Omental fat pad (tissue), 4 donors: ENCODE data around the gene EQTN. TPM values are rescaled to one million over a fixed set of nuclear protein-coding genes. Genes with fewer than 3 reads are reported as not detected.

Experiments used
- ATAC-seq: fragments of 150-250 bp; one replicate; pipeline ENCODE4 v1.9.1; 2016; ENCODE audit warnings: mild to moderate bottlenecking, moderate library complexity; ENCODE audit not compliant: low FRiP score
- DNase-seq: peaks from one replicate; pipeline ENCODE4 v3.0.0-alpha.2; 2019; ENCODE audit warnings: low spot score
- CTCF ChIP-seq, 3 donors: fragments of 450-650 bp; IDR thresholded peaks; one replicate each; pipeline ENCODE4 v1.5.1; 2016 to 2017; ENCODE audit warnings: antibody characterized with exemption in 3 of 3, mild to moderate bottlenecking in 3 of 3, moderate library complexity in 2 of 3
- total RNA-seq, 4 donors: library from RNA; depleted of rRNA; stranded (reverse); fragments of >200 nt; gene quantifications; one replicate each; pipeline ENCODE4 v1.1.0, GENCODE V29; 2016

Gene EQTN
- total RNA-seq, 4 donors from 2014 or later = 0.95 TPM; not detected in 3

- ATAC-seq (no peak), DNase-seq (no peak)
- no peak for TF ChIP-seq CTCF (IDR thresholded peaks at IDR 0.05)
Measured at GRCh38 chr9:27338527-27338903, 41.6 kb upstream of the EQTN start.

DNA sequence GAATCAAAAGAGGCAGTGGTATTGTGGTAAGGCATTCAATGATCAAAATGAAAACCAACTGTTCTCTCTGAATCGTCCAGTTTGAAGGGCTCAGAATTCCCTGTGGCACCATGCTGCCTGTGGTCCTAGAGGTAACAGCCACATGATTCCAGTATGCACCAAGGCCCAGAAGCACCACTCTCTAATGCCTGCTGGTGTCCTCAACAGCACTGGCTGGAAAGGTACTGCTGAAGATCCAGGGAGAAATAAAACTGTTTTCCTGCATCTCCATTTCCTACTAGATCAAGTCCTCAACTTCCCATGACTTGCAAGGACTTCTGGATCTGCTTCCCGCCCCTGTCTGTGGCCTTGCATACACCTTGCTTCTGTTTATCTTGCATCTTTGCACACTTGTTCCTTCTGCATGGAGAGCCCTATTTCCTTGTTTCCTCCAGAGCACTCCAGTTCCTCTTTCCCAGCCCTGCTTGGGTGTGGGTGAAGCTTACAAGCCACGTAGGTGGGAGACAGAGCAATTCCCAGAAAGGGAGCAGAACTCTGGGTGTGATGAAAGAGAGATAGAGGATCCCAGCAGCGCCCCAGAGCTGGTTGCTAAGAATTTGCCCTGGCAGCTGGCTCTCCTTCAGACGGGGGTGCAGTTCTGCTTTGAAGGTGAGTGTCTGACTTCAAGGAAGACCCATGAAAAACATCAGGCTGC lies 41.0 kb upstream of the EQTN start:
- no peak for TF ChIP-seq CTCF (IDR thresholded peaks at IDR 0.05)
- ATAC-seq (peak; percentile 72), DNase-seq (no peak)

DNA sequence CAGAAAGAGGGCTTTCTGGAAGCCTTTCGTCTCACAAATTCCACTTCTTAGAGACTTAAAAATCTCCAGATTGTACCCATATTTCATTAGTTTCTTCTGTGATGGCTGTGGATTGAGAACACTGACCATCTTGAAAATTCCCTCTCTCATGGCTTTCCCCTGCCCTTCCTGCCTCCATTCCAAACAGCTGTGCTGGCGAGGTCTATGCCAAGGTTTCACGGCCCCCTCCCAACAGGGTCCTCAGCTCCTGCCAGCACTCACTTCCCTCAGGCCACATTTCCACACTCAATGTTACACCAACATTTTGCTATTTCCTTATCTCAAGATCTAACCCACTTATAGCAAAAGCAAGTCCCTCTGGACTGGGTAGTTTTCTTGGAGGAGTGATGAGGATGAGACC lies 40.3 kb upstream of the EQTN start:
- TF ChIP-seq CTCF (IDR thresholded peaks at IDR 0.05) = no peak
- ATAC-seq (no peak), DNase-seq (no peak)

DNA sequence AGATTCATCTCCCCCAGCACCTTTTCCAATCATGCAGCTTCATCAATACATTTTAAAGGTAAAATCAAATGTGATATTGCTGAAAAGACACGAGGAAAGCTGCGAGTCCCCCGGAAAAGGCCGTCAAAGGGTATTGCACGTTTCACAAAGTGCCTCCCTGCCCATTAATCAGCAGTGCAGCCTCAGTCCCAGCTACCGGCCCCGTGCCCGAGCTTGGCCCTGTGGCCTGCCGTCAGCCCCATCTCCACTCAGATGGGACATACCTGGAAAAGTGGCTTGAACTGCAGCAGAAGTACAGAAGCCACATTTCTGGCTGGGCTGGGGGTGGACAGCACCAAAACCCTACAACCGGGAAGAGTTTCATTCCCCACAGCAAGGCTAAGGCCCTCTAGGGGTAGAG lies 39.9 kb upstream of the EQTN start:
- ATAC-seq (no peak), DNase-seq (no peak)
- no peak for TF ChIP-seq CTCF (IDR thresholded peaks at IDR 0.05)

DNA sequence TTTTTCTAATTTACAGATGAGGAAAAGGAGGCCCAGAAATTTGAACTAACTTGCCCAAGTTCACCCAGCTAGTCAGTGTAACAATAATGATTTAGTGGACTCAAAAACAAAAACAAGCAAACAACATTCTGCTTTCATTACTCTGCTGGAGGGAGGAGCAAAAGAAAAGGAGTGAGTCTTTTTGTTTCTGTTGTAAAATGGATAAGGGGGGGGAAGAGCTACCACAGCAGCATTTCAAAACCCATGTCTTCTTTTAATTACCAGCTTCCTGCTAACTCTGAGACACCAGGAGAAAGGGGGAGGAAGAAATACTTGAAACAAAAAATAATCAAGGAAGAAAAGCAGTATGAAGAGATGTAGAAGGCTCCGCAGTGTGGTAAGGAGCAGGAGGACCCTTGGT lies 39.2 kb upstream of the EQTN start:
- ATAC-seq (no peak), DNase-seq (no peak)
- no peak for TF ChIP-seq CTCF (IDR thresholded peaks at IDR 0.05)

- no peak for ATAC-seq
- DNase-seq = no peak
Measured at GRCh38 chr9:27335075-27335474, 38.1 kb upstream of the EQTN start.

More at GRCh38 chr9:27335075-27335474, 38.1 kb upstream of the EQTN start:
- TF ChIP-seq CTCF (IDR thresholded peaks at IDR 0.05) = no peak
